HG02763 (cell line): Measurements from ENCODE around the gene CBX8.
"Not testable (repeated sequence)": the region's sequence is repeated elsewhere in the genome, so short reads cannot be mapped to it uniquely, and the experiment has no call there.

Experiments used
- ATAC-seq: cut with Tn5 transposase; IDR thresholded peaks from one replicate; pipeline ENCODE4 v1.9.1; 2021; ENCODE audit warnings: mild to moderate bottlenecking, moderate library complexity; ENCODE audit not compliant: unreplicated experiment

The CBX8 gene

GRCh38 chr17:79781736-79782575 lies 14.9 kb downstream of the CBX8 start:
- no peak for ATAC-seq

GRCh38 chr17:79781012-79781650 lies 15.7 kb downstream of the CBX8 start:
- ATAC-seq = no peak

GRCh38 chr17:79779661-79780365 lies 17.1 kb downstream of the CBX8 start:
- no peak for ATAC-seq

- ATAC-seq = no peak
Observed at GRCh38 chr17:79779084-79779529, 17.8 kb downstream of the CBX8 start.

GRCh38 chr17:79778504-79779083 lies 18.3 kb downstream of the CBX8 start:
- ATAC-seq = peak; percentile 8

- peak; percentile 75 for ATAC-seq
Observed at GRCh38 chr17:79777894-79778503, 18.9 kb downstream of the CBX8 start, which contains the start of gene CBX2. Gene CBX2, plus strand, starts transcription at chr17:79778148. Its CDS starts 88 bp downstream, at chr17:79778236.

GRCh38 chr17:79777120-79777893 lies 19.6 kb downstream of the CBX8 start:
- no peak for ATAC-seq

GRCh38 chr17:79776376-79777119 lies 20.3 kb downstream of the CBX8 start:
- ATAC-seq = no peak

GRCh38 chr17:79775632-79776031 lies 21.2 kb downstream of the CBX8 start:
- ATAC-seq = no peak

- no peak for ATAC-seq
Observed at GRCh38 chr17:79774561-79774975, 22.3 kb downstream of the CBX8 start.

- not testable (repeated sequence) for ATAC-seq
Observed at GRCh38 chr17:79772726-79773125, 24.2 kb downstream of the CBX8 start.

- ATAC-seq = no peak
Observed at GRCh38 chr17:79771276-79771675, 25.6 kb downstream of the CBX8 start.

- ATAC-seq = no peak
Observed at GRCh38 chr17:79769570-79770506, 27.0 kb downstream of the CBX8 start.

- ATAC-seq = no peak
Observed at GRCh38 chr17:79765708-79766107, 31.2 kb downstream of the CBX8 start.

GRCh38 chr17:79761894-79762589 lies 34.8 kb downstream of the CBX8 start:
- no peak for ATAC-seq

- ATAC-seq = no peak
Observed at GRCh38 chr17:79760197-79760906, 36.5 kb downstream of the CBX8 start.

- no peak for ATAC-seq
Observed at GRCh38 chr17:79758271-79758670, 38.6 kb downstream of the CBX8 start.
